Esophagus squamous epithelium (tissue), 4 donors: Measurements from ENCODE around the gene BCAT1.

Experiments
- POLR2A ChIP-seq, 4 donors: fragments of 450-650 bp; IDR thresholded peaks; one replicate each; pipeline ENCODE4 v1.6.1; 2017; ENCODE audit warnings: antibody characterized with exemption in 4 of 4, mild to moderate bottlenecking in 4 of 4, moderate library complexity in 3 of 4
- TF ChIP-seq, protein P1 (sequence below), 6 experiments: fragments of 450-650 bp in 4 of 6; fragments of 200-600 bp in 2 of 6; sonication (generic) in 2 of 6; IDR thresholded peaks; one replicate each; pipeline ENCODE4 v1.5.1; 2016 to 2019; ENCODE audit warnings: antibody characterized with exemption in 6 of 6, mild to moderate bottlenecking in 4 of 6, moderate library complexity in 4 of 6

DNA sequence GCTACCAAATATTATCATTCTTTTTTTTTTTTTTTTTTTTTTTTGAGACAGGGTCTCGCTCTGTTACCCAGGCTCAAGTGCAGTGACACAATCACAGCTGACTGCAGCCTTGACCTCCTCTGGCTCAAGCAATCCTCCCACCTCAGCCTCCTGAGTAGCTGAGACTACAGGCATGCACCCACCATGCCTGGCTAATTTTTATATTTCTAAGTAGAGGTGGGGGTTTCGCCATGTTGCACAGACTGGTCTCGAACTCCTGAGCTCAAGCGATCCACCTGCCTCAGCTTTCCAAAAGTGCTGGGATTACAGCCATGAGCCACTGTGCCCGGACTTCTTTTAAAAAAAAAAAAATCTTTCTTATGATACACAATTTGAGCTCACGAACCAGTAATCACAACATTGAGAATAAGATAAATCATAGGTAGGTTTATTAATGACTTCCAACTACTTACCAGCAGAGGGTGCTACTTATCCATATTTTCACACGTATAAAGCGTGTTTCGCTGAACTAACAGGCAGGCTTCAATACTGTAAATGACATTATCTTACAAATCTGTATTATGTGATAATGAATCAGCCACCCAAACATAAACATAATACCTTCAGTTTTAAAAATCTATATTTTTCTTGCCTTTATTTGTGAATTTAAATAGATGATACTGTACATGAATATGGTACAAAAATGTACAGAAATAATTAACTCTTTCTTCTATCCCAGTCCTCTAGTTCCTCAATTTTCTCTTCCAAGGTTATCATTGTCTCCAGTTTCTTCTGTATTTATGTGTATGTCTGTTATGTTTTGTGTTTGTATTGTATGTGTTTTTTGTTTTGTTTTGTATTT is 42.5 kb upstream of the BCAT1 start:
- TF ChIP-seq, protein P1, sequence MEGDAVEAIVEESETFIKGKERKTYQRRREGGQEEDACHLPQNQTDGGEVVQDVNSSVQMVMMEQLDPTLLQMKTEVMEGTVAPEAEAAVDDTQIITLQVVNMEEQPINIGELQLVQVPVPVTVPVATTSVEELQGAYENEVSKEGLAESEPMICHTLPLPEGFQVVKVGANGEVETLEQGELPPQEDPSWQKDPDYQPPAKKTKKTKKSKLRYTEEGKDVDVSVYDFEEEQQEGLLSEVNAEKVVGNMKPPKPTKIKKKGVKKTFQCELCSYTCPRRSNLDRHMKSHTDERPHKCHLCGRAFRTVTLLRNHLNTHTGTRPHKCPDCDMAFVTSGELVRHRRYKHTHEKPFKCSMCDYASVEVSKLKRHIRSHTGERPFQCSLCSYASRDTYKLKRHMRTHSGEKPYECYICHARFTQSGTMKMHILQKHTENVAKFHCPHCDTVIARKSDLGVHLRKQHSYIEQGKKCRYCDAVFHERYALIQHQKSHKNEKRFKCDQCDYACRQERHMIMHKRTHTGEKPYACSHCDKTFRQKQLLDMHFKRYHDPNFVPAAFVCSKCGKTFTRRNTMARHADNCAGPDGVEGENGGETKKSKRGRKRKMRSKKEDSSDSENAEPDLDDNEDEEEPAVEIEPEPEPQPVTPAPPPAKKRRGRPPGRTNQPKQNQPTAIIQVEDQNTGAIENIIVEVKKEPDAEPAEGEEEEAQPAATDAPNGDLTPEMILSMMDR (IDR thresholded peaks at IDR 0.05) = peak; percentile 36 to 82 (median 72)
- no peak for TF ChIP-seq POLR2A (IDR thresholded peaks at IDR 0.05)
